Stomach (tissue), 9 donors: Measurements from ENCODE around the gene CENPT. TPM values are rescaled to one million over a fixed set of nuclear protein-coding genes. Genes with fewer than 3 reads are reported as not detected.

ENCODE experiments used
- DNase-seq, 2 donors: peaks; one replicate each; pipeline versions ENCODE4 v3.0.0 to v3.0.0-alpha.2; 2013 to 2019
- H3K27ac ChIP-seq, 5 donors: fragments of 200-600 bp in 4 of 5; sonication (generic) in 4 of 5; one replicate each; pipeline ENCODE4 v1.5.1; 2013 to 2019; ENCODE audit warnings: mild to moderate bottlenecking in 1 of 5, moderate library complexity in 1 of 5
- H3K27me3 ChIP-seq, 3 donors: fragments of 200-600 bp; sonication (generic); one replicate each; pipeline ENCODE4 v1.5.1; 2017 to 2019; ENCODE audit warnings: mixed run types in 1 of 3
- H3K36me3 ChIP-seq, 4 donors: fragments of 200-600 bp; sonication (generic); 1 replicate in 3 of 4; 2 replicates in 1 of 4; pipeline ENCODE4 v1.5.1; 2016 to 2019
- H3K4me1 ChIP-seq, 4 donors: fragments of 200-600 bp; sonication (generic); one replicate each; pipeline ENCODE4 v1.5.1; 2016 to 2019
- H3K4me3 ChIP-seq, 4 donors: fragments of 200-600 bp; sonication (generic) in 3 of 4; one replicate each; pipeline ENCODE4 v1.5.1; 2016 to 2019; ENCODE audit warnings: mild to moderate bottlenecking in 1 of 4
- H3K9me3 ChIP-seq, 4 donors: fragments of 200-600 bp; sonication (generic); one replicate each; pipeline ENCODE4 v1.5.1; 2016 to 2019
- CTCF ChIP-seq, 7 experiments: fragments of 450-650 bp in 4 of 7; fragments of 200-600 bp in 3 of 7; sonication (generic) in 3 of 7; IDR thresholded peaks; one replicate each; pipeline ENCODE4 v1.5.1; 2016 to 2019; ENCODE audit warnings: antibody characterized with exemption in 7 of 7, control low read depth in 2 of 7, mild to moderate bottlenecking in 1 of 7
- EP300 ChIP-seq: sonication (generic); formaldehyde crosslinking; IDR thresholded peaks from one replicate; pipeline ENCODE4 v1.6.1; 2017; ENCODE audit warnings: antibody characterized with exemption
- POLR2A ChIP-seq, 4 donors: fragments of 450-650 bp; IDR thresholded peaks; one replicate each; pipeline ENCODE4 v1.6.1; 2016; ENCODE audit warnings: antibody characterized with exemption in 4 of 4, control low read depth in 2 of 4, mild to moderate bottlenecking in 1 of 4, moderate library complexity in 1 of 4
- POLR2AphosphoS5 ChIP-seq, 3 donors: sonication (generic); formaldehyde crosslinking; IDR thresholded peaks; one replicate each; pipeline ENCODE4 v1.6.1; 2016; ENCODE audit warnings: antibody characterized with exemption in 3 of 3
- WGBS, 5 donors: extraction: QIAGEN DNeasy Blood & Tissue Kit in 3 of 5; methylation state at CpG; one replicate each; pipeline versions ENCODE4 v1.1.5 to v1.1.7; 2013 to 2018; 5-methylcytosine and 5-hydroxymethylcytosine counted together
- intact Hi-C: fragments of 100-400 bp; cut with DNase I; formaldehyde crosslinking; loops from one replicate; pipeline ENCODE4 v1.15.1; 2023; ENCODE audit warnings: low total_unique reads
- polyA plus RNA-seq, 3 donors: library from polyadenylated mRNA; stranded (reverse); fragments of 200-250 nt; gene quantifications; one replicate each; pipeline ENCODE4 v1.2.3, GENCODE V29; 2013
- total RNA-seq, 5 donors: library from RNA; depleted of rRNA; stranded (reverse); fragments of >200 nt; gene quantifications; one replicate each; pipeline versions ENCODE4 v1.1.0 to v1.2.3, GENCODE V29; 2014 to 2016
- donor health status: healthy with polysubstance abuse.
- donor health status: Bipolar disorder and iron deficiency.
- donor health status: healthy.

Gene CENPT
- total and polyA plus RNA-seq, 8 donors, result 27.4 to 80.7 (median 56.5) TPM

- WGBS, 5 donors, result 81 to 93% (median 90%) methylated on average over 12 to 14 of the region's 14 CpGs
- intact Hi-C loops, result loop anchor here (10.0 kb wide), 1 partner anchor 109 kb away; the partner anchor contains the start of genes CTRL and PSMB10
- Histone ChIP-seq H3K36me3 (peaks cover 25 to 52% (median 49%) of the 10 kb centered on the region in 4 donors), H3K27me3 (no peaks in the 10 kb centered on the region), H3K4me3 (no peak overlapping the region), H3K9me3 (no peaks in the 10 kb centered on the region), H3K27ac (no peak overlapping the region), H3K4me1 (no peaks in the 10 kb centered on the region)
- no peak for DNase-seq
- TF ChIP-seq POLR2AphosphoS5 (IDR thresholded peaks at IDR 0.05) (no peak), CTCF (IDR thresholded peaks at IDR 0.05) (no peak), POLR2A (IDR thresholded peaks at IDR 0.05) (no peak), EP300 (no peak)
Measured at GRCh38 chr16:67825906-67826305, 21.6 kb downstream of the CENPT start.

- Histone ChIP-seq H3K4me1 (no peaks in the 10 kb centered on the region), H3K9me3 (no peaks in the 10 kb centered on the region)
- TF ChIP-seq CTCF (IDR thresholded peaks at IDR 0.05), result no peak
- no peak for TF ChIP-seq POLR2AphosphoS5 (IDR thresholded peaks at IDR 0.05)
- TF ChIP-seq POLR2A (IDR thresholded peaks at IDR 0.05), result no peak
- no peak for TF ChIP-seq EP300
Measured at GRCh38 chr16:67825119-67825518, 22.4 kb downstream of the CENPT start.

GRCh38 chr16:67822511-67822910 lies 25.0 kb downstream of the CENPT start:
- Histone ChIP-seq H3K9me3 (no peaks in the 10 kb centered on the region), H3K4me3 (no peak overlapping the region), H3K27ac (no peak overlapping the region), H3K27me3 (no peaks in the 10 kb centered on the region), H3K4me1 (no peaks in the 10 kb centered on the region), H3K36me3 (peaks cover 0 to 18% (median 15%) of the 10 kb centered on the region in 4 donors)
- intact Hi-C loops, result loop anchor here (10.0 kb wide), 1 partner anchor 112 kb away; the partner anchor contains the start of genes CTRL and PSMB10
- TF ChIP-seq POLR2AphosphoS5 (IDR thresholded peaks at IDR 0.05) (no peak), EP300 (no peak), CTCF (IDR thresholded peaks at IDR 0.05) (no peak), POLR2A (IDR thresholded peaks at IDR 0.05) (no peak)
- DNase-seq, result no peak
- 73 to 96% (median 93%) methylated on average over 2 of the region's 2 CpGs for WGBS, 5 donors

More at GRCh38 chr16:67825119-67825518, 22.4 kb downstream of the CENPT start:
- Histone ChIP-seq H3K27me3 (no peaks in the 10 kb centered on the region), H3K4me3 (no peak overlapping the region), H3K27ac (no peak overlapping the region), H3K36me3 (peaks cover 17 to 44% (median 41%) of the 10 kb centered on the region in 4 donors)
- WGBS, 5 donors, result 77 to 95% (median 86%) methylated on average over 5 to 8 of the region's 8 CpGs
- intact Hi-C loops, result loop anchor here (10.0 kb wide), 1 partner anchor 110 kb away; the partner anchor contains the start of genes CTRL and PSMB10
- DNase-seq, result no peak

GRCh38 chr16:67820608-67821259 lies 26.8 kb downstream of the CENPT start:
- DNase-seq, result no peak
- 84 to 90% (median 88%) methylated on average over 9 to 11 of the region's 11 CpGs for WGBS, 5 donors
- H3K27ac ChIP-seq, result no peak overlapping the region
- no peaks in the 10 kb centered on the region for H3K27me3 ChIP-seq
- H3K4me1 ChIP-seq, result peaks cover 0 to 9% (median 3%) of the 10 kb centered on the region in 4 donors
- no peak overlapping the region for H3K4me3 ChIP-seq
- intact Hi-C loops, result loop anchor here (10.0 kb wide), 1 partner anchor 114 kb away; the partner anchor contains the start of genes CTRL and PSMB10
- no peaks in the 10 kb centered on the region for H3K9me3 ChIP-seq
- no peak for TF ChIP-seq POLR2A (IDR thresholded peaks at IDR 0.05)
- TF ChIP-seq POLR2AphosphoS5 (IDR thresholded peaks at IDR 0.05), result no peak
- no peak for TF ChIP-seq CTCF (IDR thresholded peaks at IDR 0.05)
- TF ChIP-seq EP300, result no peak
- H3K36me3 ChIP-seq, result peaks cover 0 to under 1% (median 0%) of the 10 kb centered on the region in 4 donors
